Measurements from ENCODE around the gene CUBN.

- TF ChIP-seq RFX1 (IDR thresholded peaks at IDR 0.05) (no peak), ZNF699 (CRISPR knock-in tag; IDR thresholded peaks at IDR 0.05; ENCODE audit: insufficient replicate concordance) (no peak), RAD21 (CRISPR knock-in tag; conservative IDR thresholded peaks at IDR 0.05 in 1 of 2, IDR thresholded peaks at IDR 0.05 in 1 of 2) (no peak), HNRNPL (IDR thresholded peaks at IDR 0.05; ENCODE audit: low read depth, low read length) (no peak), HSF4 (CRISPR knock-in tag; IDR thresholded peaks at IDR 0.05; ENCODE audit: borderline replicate concordance) (no peak), ZC3H11A (IDR thresholded peaks at IDR 0.05; ENCODE audit: low read depth, low read length) (no peak), NR0B1 (IDR thresholded peaks at IDR 0.05; ENCODE audit: partially characterized antibody) (no peak), NFXL1 (CRISPR knock-in tag; IDR thresholded peaks at IDR 0.05) (no peak)
Measured at GRCh38 chr10:17009212-17009700, 120.4 kb downstream of the CUBN start.

Data from K562 (cell line).